A375 (cell line): Measurements from ENCODE around the gene OR1B1. TPM values are rescaled to one million over a fixed set of nuclear protein-coding genes. Genes with fewer than 3 reads are reported as not detected.

Experiments
- total RNA-seq: library from RNA; depleted of rRNA; stranded (reverse); fragments of >200 nt; shearing (Covaris generic); gene quantifications from 2 replicates; pipeline ENCODE4 v1.2.3, GENCODE V29; 2014; rRNA removed

The OR1B1 gene
- total RNA-seq = not detected in 2 replicates

GRCh38 chr9:122657527-122657926 lies at the start of gene OR1B1:
Gene OR1B1 (minus strand): TSS chr9:122657627.

GRCh38 chr9:122661416-122661815 lies 4.0 kb upstream of the OR1B1 start, which contains the start of gene OR1L1:
Gene OR1L1 (plus strand): TSS chr9:122661716. CDS start chr9:122661716, 0 bp downstream.

DNA sequence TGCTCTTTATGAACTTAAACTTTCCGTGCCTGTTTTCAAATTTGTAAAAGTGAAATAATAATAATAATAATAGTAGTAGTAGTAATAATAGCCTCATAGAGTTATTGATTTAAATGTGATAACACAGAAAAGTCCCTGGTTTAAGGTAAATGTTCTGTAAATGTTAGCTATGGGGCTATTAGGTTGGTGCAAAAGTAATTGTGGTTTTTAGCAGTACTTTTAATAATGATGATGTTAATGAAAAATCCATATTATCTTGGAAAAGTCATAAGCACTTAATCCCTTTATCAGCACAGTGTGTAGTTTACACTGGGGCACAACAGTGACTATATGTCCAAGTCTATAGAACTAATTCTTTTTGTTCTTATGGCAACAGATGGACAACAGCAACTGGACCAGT lies 43.1 kb downstream of the OR1B1 start, which contains the start of gene OR1Q1:
TSS of gene OR1Q1 (plus strand) at position 377 of the 400 bp plus-strand sequence. CDS start at position 377, 0 bp downstream.

DNA sequence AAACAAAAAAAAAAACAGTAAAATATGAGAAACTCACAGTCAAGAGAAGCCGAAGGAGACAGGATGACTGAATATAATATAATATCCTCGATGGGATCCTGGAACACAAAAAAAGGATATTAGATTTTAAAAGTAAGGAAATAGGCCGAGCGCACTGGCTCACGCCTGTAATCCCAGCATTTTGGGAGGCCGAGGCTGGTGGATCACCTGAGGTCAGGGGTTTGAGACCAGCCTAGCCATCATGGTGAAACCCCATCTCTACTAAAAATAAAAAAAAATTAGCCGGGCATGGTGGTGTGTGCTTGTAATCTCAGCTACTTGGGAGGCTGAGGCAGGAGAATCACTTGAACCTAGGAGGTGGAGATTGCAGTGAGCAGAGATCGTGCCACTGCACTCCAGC lies 74.1 kb downstream of the OR1B1 start, which contains the start of gene OR1L8:
TSS of gene OR1L8 (minus strand) at position 101 of the 400 bp plus-strand sequence. CDS start 14,907 bp downstream, outside the sequence.

Other genes starting within 250 kb of the OR1B1 start
- gene OR1J1, start 179.7 kb downstream of the OR1B1 start, total RNA-seq = not detected in 2 replicates
- 0.49 TPM in 1 of 2 replicates, not detected in the other for gene OR1J2, start 146.8 kb downstream of the OR1B1 start, total RNA-seq
- gene OR1J4, start 138.5 kb downstream of the OR1B1 start, total RNA-seq = not detected in 2 replicates
- not detected in 2 replicates for gene OR1N1, start 130.3 kb downstream of the OR1B1 start, total RNA-seq
- not detected in 2 replicates for gene OR1N2, start 104.5 kb downstream of the OR1B1 start, total RNA-seq
- not detected in 2 replicates for gene OR1L8, start 74.2 kb downstream of the OR1B1 start, total RNA-seq
- not detected in 2 replicates for gene OR1Q1, start 42.9 kb downstream of the OR1B1 start, total RNA-seq
- not detected in 2 replicates for gene OR1L1, start 4.1 kb upstream of the OR1B1 start, total RNA-seq
- gene OR1L3, start 17.5 kb upstream of the OR1B1 start, total RNA-seq = not detected in 2 replicates
- gene OR1L4, start 66.4 kb upstream of the OR1B1 start, total RNA-seq = not detected in 2 replicates
- not detected in 2 replicates for gene OR1L6, start 84.7 kb upstream of the OR1B1 start, total RNA-seq
- not detected in 2 replicates for gene OR5C1, start 131.3 kb upstream of the OR1B1 start, total RNA-seq
- not detected in 2 replicates for gene OR1K1, start 142.5 kb upstream of the OR1B1 start, total RNA-seq
- 14.6 and 18.4 TPM in 2 replicates for gene PDCL, start 171.0 kb upstream of the OR1B1 start, total RNA-seq
- 27.8 and 34.4 TPM in 2 replicates for gene RC3H2, start 247.7 kb upstream of the OR1B1 start, total RNA-seq